GM12878 (cell line): ENCODE measurements around the gene TXNL4A. TPM values are rescaled to one million over a fixed set of nuclear protein-coding genes. Genes with fewer than 3 reads are reported as not detected.

Source experiments
- ATAC-seq: fragments of 200-7000 bp; cut with Tn5 transposase; 3 replicates; pipeline ENCODE4 v1.9.1; 2020; ENCODE audit warnings: mild to moderate bottlenecking, moderate library complexity
- BruUV-seq: library from RNA; stranded (reverse); fragments of 400-500 nt; replicated peaks from 2 replicates; lab custom pipeline; 2021; lab: Mats Ljungman, UMichigan
- CTCF ChIA-PET: fragments of 300-600 bp; sonication (Branson Sonifier 250); formaldehyde crosslinking; extraction: SDS; loops from one replicate; lab custom pipeline; 2021; ENCODE audit warnings: inconsistent platforms; lab: Yijun Ruan, JAX
- POLR2A ChIA-PET: fragments of 350-600 bp; formaldehyde crosslinking; extraction: SDS; loops from one replicate; lab custom pipeline; 2021; ENCODE audit warnings: inconsistent platforms; lab: Charles Lee
- RAD21 ChIA-PET: fragments of 300-600 bp; sonication (Branson Sonifier 250); formaldehyde crosslinking; loops from one replicate; lab custom pipeline; 2023; ENCODE audit warnings: antibody characterized with exemption; ENCODE audit not compliant: unreplicated experiment; lab: Charles Lee
- SMC1A ChIA-PET: fragments of 300-600 bp; sonication (Branson Sonifier 250); formaldehyde crosslinking; loops from one replicate; lab custom pipeline; 2023; ENCODE audit not compliant: unreplicated experiment, uncharacterized antibody; lab: Charles Lee
- DNase-seq: peaks from one replicate; pipeline ENCODE4 v3.0.0-alpha.2; 2011; ENCODE audit warnings: low read depth, low spot score
- FAIRE-seq: peaks from 3 replicates; lab custom pipeline; 2011; peaks lifted over from hg19 to GRCh38; lab: Jason Lieb, UNC
- H2AFZ ChIP-seq: 2 replicates; pipeline ENCODE4 v1.6.0; 2011; ENCODE audit warnings: low read depth, low read length, control low read depth; ENCODE audit not compliant: control insufficient read depth
- H3K27ac ChIP-seq: 2 replicates; pipeline ENCODE4 v1.5.1; 2011; ENCODE audit warnings: control low read depth; ENCODE audit not compliant: control insufficient read depth, insufficient read depth
- H3K27me3 ChIP-seq, 2 experiments: replicated peaks in 1 of 2; 2 replicates each; pipeline versions ENCODE4 v1.6.0 to v1.6.1; 2011; ENCODE audit warnings: low read length in 1 of 2; ENCODE audit not compliant: control insufficient read depth in 2 of 2, insufficient read depth in 2 of 2
- H3K36me3 ChIP-seq, 2 experiments: 2 replicates each; pipeline ENCODE4 v1.5.1; 2011; ENCODE audit warnings: low read length in 1 of 2; ENCODE audit not compliant: control insufficient read depth in 2 of 2, insufficient read depth in 2 of 2
- H3K4me1 ChIP-seq: 2 replicates; pipeline ENCODE4 v1.6.1; 2011; ENCODE audit warnings: mild to moderate bottlenecking, low read length, moderate library complexity, mixed read lengths; ENCODE audit not compliant: control insufficient read depth, insufficient read depth
- H3K4me2 ChIP-seq: 2 replicates; pipeline ENCODE4 v1.6.0; 2011; ENCODE audit warnings: control low read depth; ENCODE audit not compliant: control insufficient read depth, insufficient read depth
- H3K4me3 ChIP-seq: fragments of 200-600 bp; sonication (generic); 2 replicates; pipeline ENCODE4 v1.5.1; 2016
- H3K79me2 ChIP-seq: 2 replicates; pipeline ENCODE4 v1.6.0; 2011; ENCODE audit warnings: low read length; ENCODE audit not compliant: control insufficient read depth, insufficient read depth
- H3K9ac ChIP-seq: 2 replicates; pipeline ENCODE4 v1.8.0; 2011; ENCODE audit warnings: low read length, control low read depth, mixed read lengths; ENCODE audit not compliant: control insufficient read depth, insufficient read depth
- H3K9me3 ChIP-seq: replicated peaks from 3 replicates; pipeline ENCODE4 v1.5.1; 2011; ENCODE audit warnings: mild to moderate bottlenecking, low read length; ENCODE audit not compliant: control insufficient read depth, insufficient read depth
- H4K20me1 ChIP-seq: 2 replicates; pipeline ENCODE4 v1.6.0; 2011; ENCODE audit not compliant: control insufficient read depth, insufficient read depth
- ATF3 ChIP-seq: IDR thresholded peaks from 2 replicates; pipeline ENCODE4 v1.6.1; 2011; ENCODE audit warnings: low read depth, mild to moderate bottlenecking, low read length, moderate library complexity, borderline replicate concordance; ENCODE audit errors: extremely low read depth
- CEBPB ChIP-seq, 2 experiments: fragments of 150-350 bp in 1 of 2; IDR thresholded peaks; 2 replicates each; pipeline ENCODE4 v1.6.1; 2012 to 2014; ENCODE audit warnings: low read depth in 2 of 2, low read length in 2 of 2, borderline replicate concordance in 1 of 2, inconsistent platforms in 1 of 2
- ESRRA ChIP-seq: IDR thresholded peaks from 2 replicates; pipeline ENCODE4 v1.6.1; 2012; ENCODE audit warnings: mild to moderate bottlenecking, low read length, improper control_type of control experiment
- FOXM1 ChIP-seq: IDR thresholded peaks from 2 replicates; pipeline ENCODE4 v1.6.1; 2012; ENCODE audit warnings: low read depth, mild to moderate bottlenecking, inconsistent platforms, low read length, moderate library complexity
- HDAC6 ChIP-seq: fragments of 200-600 bp; sonication (generic); IDR thresholded peaks from one replicate; pipeline ENCODE4 v1.8.0; 2017; ENCODE audit warnings: antibody characterized with exemption; ENCODE audit not compliant: unreplicated experiment
- JUND ChIP-seq: IDR thresholded peaks from 2 replicates; pipeline ENCODE4 v1.6.1; 2012; ENCODE audit warnings: low read depth, mild to moderate bottlenecking, low read length, improper control_type of control experiment, moderate library complexity
- MEF2B ChIP-seq: fragments of 450-650 bp; IDR thresholded peaks from 2 replicates; pipeline ENCODE4 v1.6.1; 2018; ENCODE audit warnings: mild to moderate bottlenecking, moderate library complexity; ENCODE audit not compliant: partially characterized antibody, poor library complexity, severe bottlenecking
- NFXL1 ChIP-seq: fragments of 450-650 bp; IDR thresholded peaks from 2 replicates; pipeline ENCODE4 v1.6.1; 2017; ENCODE audit warnings: antibody characterized with exemption, mild to moderate bottlenecking, borderline replicate concordance
- NR2C1 ChIP-seq: fragments of 450-650 bp; IDR thresholded peaks from 2 replicates; pipeline ENCODE4 v1.6.1; 2017; ENCODE audit warnings: antibody characterized with exemption, mild to moderate bottlenecking, moderate library complexity
- SMARCA5 ChIP-seq: fragments of 450-650 bp; IDR thresholded peaks from 2 replicates; pipeline ENCODE4 v1.6.1; 2017; ENCODE audit warnings: mild to moderate bottlenecking
- SREBF1 ChIP-seq: IDR thresholded peaks from 2 replicates; pipeline ENCODE4 v1.6.1; 2012; ENCODE audit warnings: mild to moderate bottlenecking, low read length
- SREBF2 ChIP-seq: IDR thresholded peaks from 2 replicates; pipeline ENCODE4 v1.6.1; 2012; ENCODE audit warnings: mild to moderate bottlenecking, low read length
- SRF ChIP-seq, 2 experiments: IDR thresholded peaks; 2 replicates each; pipeline ENCODE4 v1.6.1; 2011; ENCODE audit warnings: low read depth in 2 of 2, low read length in 2 of 2, mild to moderate bottlenecking in 1 of 2, moderate library complexity in 1 of 2
- STAT1 ChIP-seq: fragments of 450-650 bp; conservative IDR thresholded peaks from 2 replicates; pipeline ENCODE4 v1.6.1; 2014; ENCODE audit warnings: antibody characterized with exemption, mild to moderate bottlenecking
- ZNF24 ChIP-seq: fragments of 450-650 bp; IDR thresholded peaks from 2 replicates; pipeline ENCODE4 v1.6.1; 2017; ENCODE audit warnings: antibody characterized with exemption, mild to moderate bottlenecking
- ZSCAN29 ChIP-seq: fragments of 450-650 bp; IDR thresholded peaks from 2 replicates; pipeline ENCODE4 v1.6.1; 2017; ENCODE audit warnings: mild to moderate bottlenecking, moderate library complexity
- WGBS: methylation state at CpG from one replicate; pipeline ENCODE4 v1.1.6; 2016; ENCODE audit warnings: low lambda C conversion rate; ENCODE audit not compliant: insufficient replicate concordance, insufficient coverage; ENCODE audit errors: missing lambda C conversion rate; 5-methylcytosine and 5-hydroxymethylcytosine counted together
- in situ Hi-C: fragments of 300-500 bp; cut with MboI; formaldehyde crosslinking; loops from 9 replicates; pipeline ENCODE4 v1.14.3; 2018; ENCODE audit warnings: mixed read lengths
- intact Hi-C: fragments of 100-400 bp; cut with micrococcal nuclease; formaldehyde crosslinking; loops from one replicate; pipeline ENCODE4 v1.14.2; 2022; ENCODE audit not compliant: unreplicated experiment
- polyA plus RNA-seq, 11 experiments: library from polyadenylated mRNA; depleted of rRNA in 4 of 11; unstranded in 6 of 11; stranded (reverse) in 5 of 11; fragments of >200 nt; fragmentation: Nextera tagmentation in 4 of 11; fragmentation: Illumina TruSeq in 1 of 11; extraction: Ambion mirVana in 4 of 11; extraction: Trizol in 1 of 11; gene quantifications; 1 replicate in 1 of 11; 2 replicates in 10 of 11; pipeline versions ENCODE4 v1.2.1 to v1.2.3, GENCODE V29; 2011 to 2016; ENCODE audit warnings: inconsistent platforms in 2 of 11, missing spikeins in 2 of 11, low read depth in 1 of 11
- total RNA-seq, 4 experiments: library from RNA; depleted of rRNA in 3 of 4; stranded (reverse); fragments of >200 nt in 3 of 4; fragmentation: Illumina TruSeq in 1 of 4; extraction: Trizol in 1 of 4; gene quantifications; 2 replicates each; pipeline versions ENCODE4 v1.2.1 to v1.2.3, GENCODE V29; 2013 to 2021
- TF ChIP-seq, protein P1 (sequence below): fragments of 450-650 bp; formaldehyde crosslinking; IDR thresholded peaks from 2 replicates; pipeline ENCODE4 v1.4.0; 2020; ENCODE audit warnings: mild to moderate bottlenecking, moderate library complexity
- TF ChIP-seq, protein P2 (sequence below): fragments of 450-650 bp; IDR thresholded peaks from 2 replicates; pipeline ENCODE4 v1.6.1; 2014; ENCODE audit warnings: mild to moderate bottlenecking

TXNL4A gene
- total and polyA plus RNA-seq, 10 of the 15 experiments (the other 5 are each of a cell fraction or from before 2014, with no cell fraction given) = 38.4 to 329 (median 128) TPM

DNA sequence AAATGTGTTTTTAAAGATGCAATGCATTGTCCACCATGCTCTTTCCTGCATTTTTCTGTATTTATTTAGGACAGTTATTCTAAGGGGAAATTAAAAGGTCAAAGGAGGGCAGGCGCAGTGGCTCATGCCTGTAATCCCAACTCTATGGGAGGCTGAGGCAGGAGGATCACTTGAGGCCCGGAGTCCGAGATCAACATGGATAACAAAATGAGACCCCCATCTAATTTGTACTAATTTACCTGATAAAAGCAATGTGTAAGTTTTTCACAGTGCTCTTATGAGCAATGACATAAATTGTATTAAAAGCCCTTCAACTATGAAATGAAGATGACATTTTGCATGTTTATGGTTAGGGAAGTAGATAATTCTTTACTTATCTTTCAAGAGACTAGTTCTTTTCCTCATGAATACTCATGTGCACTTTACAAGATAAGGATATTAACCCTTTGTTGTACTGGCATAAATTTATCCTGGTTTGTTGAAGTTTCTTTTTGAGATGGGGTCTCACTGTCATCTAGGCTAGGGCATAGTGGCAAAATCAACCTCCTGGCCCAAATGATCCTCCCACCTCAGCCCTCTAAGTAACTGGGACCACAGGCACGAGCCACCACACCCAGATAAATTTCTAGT lies 14.2 kb downstream of the TXNL4A start:
- TF ChIP-seq HDAC6 (no peak), SMARCA5 (no peak), FOXM1 (no peak), NFXL1 (no peak), MEF2B (no peak), JUND (no peak), CEBPB (IDR thresholded peaks at IDR 0.05; ENCODE audit: borderline replicate concordance in 1 of 2, low read depth in 2 of 2, low read length in 2 of 2) (no peak), NR2C1 (no peak), ATF3 (no peak), STAT1 (no peak), ZNF24 (no peak), ZSCAN29 (no peak), SREBF1 (no peak), ESRRA (no peak), SREBF2 (no peak), SRF (IDR thresholded peaks at IDR 0.05; ENCODE audit: low read depth in 2 of 2, low read length in 2 of 2) (no peak)
- TF ChIP-seq, protein P1, sequence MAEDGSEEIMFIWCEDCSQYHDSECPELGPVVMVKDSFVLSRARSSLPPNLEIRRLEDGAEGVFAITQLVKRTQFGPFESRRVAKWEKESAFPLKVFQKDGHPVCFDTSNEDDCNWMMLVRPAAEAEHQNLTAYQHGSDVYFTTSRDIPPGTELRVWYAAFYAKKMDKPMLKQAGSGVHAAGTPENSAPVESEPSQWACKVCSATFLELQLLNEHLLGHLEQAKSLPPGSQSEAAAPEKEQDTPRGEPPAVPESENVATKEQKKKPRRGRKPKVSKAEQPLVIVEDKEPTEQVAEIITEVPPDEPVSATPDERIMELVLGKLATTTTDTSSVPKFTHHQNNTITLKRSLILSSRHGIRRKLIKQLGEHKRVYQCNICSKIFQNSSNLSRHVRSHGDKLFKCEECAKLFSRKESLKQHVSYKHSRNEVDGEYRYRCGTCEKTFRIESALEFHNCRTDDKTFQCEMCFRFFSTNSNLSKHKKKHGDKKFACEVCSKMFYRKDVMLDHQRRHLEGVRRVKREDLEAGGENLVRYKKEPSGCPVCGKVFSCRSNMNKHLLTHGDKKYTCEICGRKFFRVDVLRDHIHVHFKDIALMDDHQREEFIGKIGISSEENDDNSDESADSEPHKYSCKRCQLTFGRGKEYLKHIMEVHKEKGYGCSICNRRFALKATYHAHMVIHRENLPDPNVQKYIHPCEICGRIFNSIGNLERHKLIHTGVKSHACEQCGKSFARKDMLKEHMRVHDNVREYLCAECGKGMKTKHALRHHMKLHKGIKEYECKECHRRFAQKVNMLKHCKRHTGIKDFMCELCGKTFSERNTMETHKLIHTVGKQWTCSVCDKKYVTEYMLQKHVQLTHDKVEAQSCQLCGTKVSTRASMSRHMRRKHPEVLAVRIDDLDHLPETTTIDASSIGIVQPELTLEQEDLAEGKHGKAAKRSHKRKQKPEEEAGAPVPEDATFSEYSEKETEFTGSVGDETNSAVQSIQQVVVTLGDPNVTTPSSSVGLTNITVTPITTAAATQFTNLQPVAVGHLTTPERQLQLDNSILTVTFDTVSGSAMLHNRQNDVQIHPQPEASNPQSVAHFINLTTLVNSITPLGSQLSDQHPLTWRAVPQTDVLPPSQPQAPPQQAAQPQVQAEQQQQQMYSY = no peak
- TF ChIP-seq, protein P2, sequence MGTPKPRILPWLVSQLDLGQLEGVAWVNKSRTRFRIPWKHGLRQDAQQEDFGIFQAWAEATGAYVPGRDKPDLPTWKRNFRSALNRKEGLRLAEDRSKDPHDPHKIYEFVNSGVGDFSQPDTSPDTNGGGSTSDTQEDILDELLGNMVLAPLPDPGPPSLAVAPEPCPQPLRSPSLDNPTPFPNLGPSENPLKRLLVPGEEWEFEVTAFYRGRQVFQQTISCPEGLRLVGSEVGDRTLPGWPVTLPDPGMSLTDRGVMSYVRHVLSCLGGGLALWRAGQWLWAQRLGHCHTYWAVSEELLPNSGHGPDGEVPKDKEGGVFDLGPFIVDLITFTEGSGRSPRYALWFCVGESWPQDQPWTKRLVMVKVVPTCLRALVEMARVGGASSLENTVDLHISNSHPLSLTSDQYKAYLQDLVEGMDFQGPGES = no peak
- TF ChIP-seq, all 136 proteins: peak for 0
- peaks cover 16 to 25% of the 10 kb centered on the region in 2 experiments for H3K36me3 ChIP-seq
- ChIA-PET SMC1A (no interaction called here), RAD21 (no interaction called here), POLR2A (no interaction called here), CTCF (no interaction called here)
- H3K9me3 ChIP-seq = no peaks in the 10 kb centered on the region
- no peak overlapping the region for H3K27ac ChIP-seq
- ATAC-seq (no peak), DNase-seq (no peak), FAIRE-seq (no peak)
- peaks cover 10% of the 10 kb centered on the region for H3K79me2 ChIP-seq
- H4K20me1 ChIP-seq = no peaks in the 10 kb centered on the region
- H3K9ac ChIP-seq = no peak overlapping the region
- H3K4me3 ChIP-seq = no peak overlapping the region
- 96% methylated on average over 4 of the region's 4 CpGs for WGBS
- in situ Hi-C loops = no loop called here
- no TSS peak for BruUV-seq
- H3K4me2 ChIP-seq = no peak overlapping the region
- no peaks in the 10 kb centered on the region for H3K27me3 ChIP-seq
- H3K4me1 ChIP-seq = no peaks in the 10 kb centered on the region
- no peak overlapping the region for H2AFZ ChIP-seq
- intact Hi-C loops = no loop called here
